T-cell (primary cell): ENCODE data around the gene CHST9. TPM values are rescaled to one million over a fixed set of nuclear protein-coding genes. Genes with fewer than 3 reads are reported as not detected.

ENCODE experiments used
- ATAC-seq, 4 experiments: fragments of 200-7000 bp in 3 of 4; fragments of 150-1000 bp in 1 of 4; cut with Tn5 transposase; replicated peaks in 1 of 4; 1 replicate in 3 of 4; 2 replicates in 1 of 4; pipeline ENCODE4 v1.10.0; 2021; ENCODE audit warnings: moderate library complexity in 3 of 4, mild to moderate bottlenecking in 2 of 4, moderate number of reproducible peaks in 1 of 4
- CTCF ChIA-PET, 2 donors: fragments of 300-600 bp; sonication (Branson Sonifier 250); formaldehyde crosslinking; loops; one replicate each; lab custom pipeline; 2022; ENCODE audit warnings: antibody characterized with exemption in 2 of 2; lab: Charles Lee
- POLR2A ChIA-PET, 2 donors: fragments of 300-600 bp; sonication (Branson Sonifier 250); formaldehyde crosslinking; loops; one replicate each; lab custom pipeline; 2022; ENCODE audit warnings: antibody characterized with exemption in 2 of 2; lab: Charles Lee
- DNase-seq, 35 experiments: peaks; one replicate each; pipeline versions ENCODE4 v3.0.0 to v3.0.0-alpha.2; 2013 to 2023
- H3K27ac ChIP-seq: one replicate; pipeline ENCODE4 v1.5.1; 2013; ENCODE audit warnings: low read length
- H3K27me3 ChIP-seq, 2 experiments: replicated peaks in 1 of 2; 1 replicate in 1 of 2; 2 replicates in 1 of 2; pipeline versions ENCODE4 v1.6.1 to v1.7.0; 2013; ENCODE audit warnings: low read length in 1 of 2, mixed read lengths in 1 of 2; ENCODE audit not compliant: control insufficient read depth in 2 of 2, insufficient read depth in 2 of 2; ENCODE audit errors: extremely low read depth in 1 of 2
- H3K36me3 ChIP-seq, 2 donors: 1 replicate in 1 of 2; 2 replicates in 1 of 2; pipeline versions ENCODE4 v1.6.1 to v1.7.0; 2013; ENCODE audit warnings: low read length in 1 of 2; ENCODE audit not compliant: control insufficient read depth in 2 of 2, insufficient read depth in 1 of 2; ENCODE audit errors: extremely low read depth in 1 of 2
- H3K4me1 ChIP-seq, 2 experiments: 1 replicate in 1 of 2; 2 replicates in 1 of 2; pipeline versions ENCODE4 v1.6.1 to v1.7.0; 2013; ENCODE audit warnings: low read length in 2 of 2, mixed read lengths in 1 of 2; ENCODE audit not compliant: insufficient read depth in 2 of 2, control insufficient read depth in 1 of 2; ENCODE audit errors: extremely low read depth in 1 of 2
- H3K4me3 ChIP-seq, 2 donors: 1 replicate in 1 of 2; 2 replicates in 1 of 2; pipeline versions ENCODE4 v1.5.1 to v1.7.0; 2013; ENCODE audit warnings: mild to moderate bottlenecking in 2 of 2, low read length in 1 of 2, moderate library complexity in 1 of 2; ENCODE audit not compliant: control insufficient read depth in 1 of 2; ENCODE audit errors: extremely low read depth in 1 of 2
- H3K9me3 ChIP-seq: 2 replicates; pipeline ENCODE4 v1.7.0; 2013
- H3K27ac Mint-ChIP-seq, 2 donors: one replicate each; pipeline ENCODE4 v1.8.0; 2020 to 2021; ENCODE audit warnings: mild to moderate bottlenecking in 2 of 2, mixed read lengths in 2 of 2
- H3K27me3 Mint-ChIP-seq, 2 donors: one replicate each; pipeline ENCODE4 v1.8.0; 2021 to 2022; ENCODE audit warnings: mixed read lengths in 2 of 2
- H3K36me3 Mint-ChIP-seq: one replicate; pipeline ENCODE4 v1.8.0; 2021; ENCODE audit warnings: mixed read lengths
- H3K4me1 Mint-ChIP-seq, 3 donors: one replicate each; pipeline ENCODE4 v1.8.0; 2020 to 2022; ENCODE audit warnings: mixed read lengths in 3 of 3, mild to moderate bottlenecking in 1 of 3
- H3K4me3 Mint-ChIP-seq, 3 donors: one replicate each; pipeline ENCODE4 v1.8.0; 2020 to 2022; ENCODE audit warnings: mild to moderate bottlenecking in 3 of 3, mixed read lengths in 3 of 3, moderate library complexity in 3 of 3
- H3K9me3 Mint-ChIP-seq, 3 donors: one replicate each; pipeline ENCODE4 v1.8.0; 2020 to 2022; ENCODE audit warnings: mixed read lengths in 3 of 3
- WGBS: methylation state at CpG from one replicate; pipeline ENCODE4 v1.1.5; 2013; ENCODE audit warnings: missing lambda C conversion rate; ENCODE audit not compliant: insufficient coverage; 5-methylcytosine and 5-hydroxymethylcytosine counted together
- total RNA-seq, 35 experiments: library from RNA in 6 of 35; stranded (reverse) in 6 of 35; fragments of 120-200 nt in 1 of 35; gene quantifications; one replicate each; pipeline versions ENCODE4 v1.2.1 to v1.2.4 and lab custom pipeline; 2013 to 2026

Gene CHST9
- total RNA-seq, 5 donors from 2014 or later (not counting 1 experiment from before 2014, with no cell fraction given): not detected

DNA sequence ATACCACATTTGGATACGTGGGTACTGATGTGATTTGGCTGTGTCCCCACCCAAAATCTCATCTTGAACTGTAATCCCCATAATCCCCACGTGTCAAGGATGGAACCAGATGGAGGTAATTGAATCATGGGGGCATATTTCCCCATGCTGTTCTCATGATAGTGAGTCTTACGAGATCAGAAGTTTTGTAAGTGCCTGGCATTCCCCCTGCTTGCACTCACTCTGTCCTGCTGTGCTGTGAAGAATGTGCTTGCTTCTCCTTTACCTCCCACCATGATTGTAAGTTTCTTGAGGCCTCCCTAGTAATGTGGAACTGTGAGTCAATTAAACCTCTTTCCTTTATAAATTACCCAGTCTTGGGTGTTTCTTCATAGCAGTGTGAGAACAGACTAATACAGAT lies 70.3 kb downstream of the CHST9 start:
- H3K4me3 Mint-ChIP-seq: no peak overlapping the region
- DNase-seq: no peak
- no peaks in the 10 kb centered on the region for H3K36me3 Mint-ChIP-seq
- Histone ChIP-seq H3K36me3 (no peaks in the 10 kb centered on the region), H3K27me3 (no peaks in the 10 kb centered on the region), H3K27ac (no peak overlapping the region), H3K4me1 (no peaks in the 10 kb centered on the region), H3K9me3 (no peaks in the 10 kb centered on the region), H3K4me3 (no peak overlapping the region)
- no peak overlapping the region for H3K27ac Mint-ChIP-seq
- ATAC-seq: no peak
- no CpG with 5 or more reads among the region's 3 CpGs for WGBS
- H3K9me3 Mint-ChIP-seq: peaks cover 5 to 15% (median 15%) of the 10 kb centered on the region in 3 donors
- no peaks in the 10 kb centered on the region for H3K4me1 Mint-ChIP-seq
- ChIA-PET POLR2A (no interaction called here), CTCF (no interaction called here)
- H3K27me3 Mint-ChIP-seq: no peaks in the 10 kb centered on the region

DNA sequence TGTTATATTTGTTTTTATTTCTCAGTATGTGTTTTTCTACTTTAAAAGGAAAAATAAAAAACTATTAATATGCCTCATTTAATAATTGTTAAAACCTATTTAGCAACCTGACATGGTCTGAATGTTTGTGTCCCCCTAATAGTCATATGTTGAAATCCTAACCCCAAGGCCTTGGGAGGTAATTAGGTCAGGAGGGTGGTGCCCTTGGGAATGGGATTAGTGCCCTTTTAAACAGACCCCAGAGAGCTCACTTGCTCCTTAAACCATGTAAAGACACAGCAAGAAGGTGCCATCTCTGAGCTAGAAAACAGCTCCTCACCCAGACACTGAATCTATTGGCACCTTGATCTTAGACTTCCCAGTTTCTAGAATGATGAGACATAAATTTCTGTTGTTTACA lies 71.8 kb downstream of the CHST9 start:
- DNase-seq (no peak), ATAC-seq (no peak)
- Mint-ChIP-seq H3K9me3 (peaks cover 5 to 14% (median 10%) of the 10 kb centered on the region in 3 donors), H3K4me3 (no peak overlapping the region), H3K36me3 (no peaks in the 10 kb centered on the region), H3K27ac (no peak overlapping the region), H3K27me3 (no peaks in the 10 kb centered on the region), H3K4me1 (no peaks in the 10 kb centered on the region)
- CTCF ChIA-PET: no interaction called here
- H3K4me1 ChIP-seq: no peaks in the 10 kb centered on the region
- H3K36me3 ChIP-seq: no peaks in the 10 kb centered on the region
- POLR2A ChIA-PET: no interaction called here
- H3K4me3 ChIP-seq: no peak overlapping the region
- H3K9me3 ChIP-seq: no peaks in the 10 kb centered on the region
- H3K27me3 ChIP-seq: no peaks in the 10 kb centered on the region
- H3K27ac ChIP-seq: no peak overlapping the region

DNA sequence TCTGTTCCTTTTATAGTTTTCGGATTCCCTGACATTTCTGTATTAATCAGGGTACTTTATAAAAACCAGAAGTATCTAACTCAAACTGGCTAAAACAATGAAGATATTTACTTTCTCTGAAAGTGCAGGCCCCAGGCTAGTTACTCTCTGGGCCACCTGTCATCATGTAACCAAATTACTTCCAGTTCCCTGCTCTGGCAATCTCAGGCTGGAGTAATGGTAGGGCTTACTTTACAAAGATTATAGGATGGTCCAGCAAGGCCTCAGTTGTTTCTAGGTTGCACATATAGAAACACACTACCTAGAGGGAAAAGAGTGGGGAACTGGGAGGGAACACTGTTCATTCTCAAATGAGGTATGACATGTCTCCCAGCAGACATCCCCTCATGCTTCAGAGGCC lies 74.8 kb downstream of the CHST9 start:
- H3K27ac ChIP-seq: no peak overlapping the region
- DNase-seq (no peak), ATAC-seq (no peak)
- Mint-ChIP-seq H3K4me1 (no peaks in the 10 kb centered on the region), H3K4me3 (no peak overlapping the region), H3K27ac (no peak overlapping the region), H3K9me3 (peaks cover 5 to 14% (median 7%) of the 10 kb centered on the region in 3 donors), H3K27me3 (no peaks in the 10 kb centered on the region), H3K36me3 (no peaks in the 10 kb centered on the region)
- WGBS: no CpG with 5 or more reads among the region's 1 CpG
- ChIA-PET POLR2A (no interaction called here), CTCF (no interaction called here)
- no peak overlapping the region for H3K4me3 ChIP-seq
- H3K36me3 ChIP-seq: no peaks in the 10 kb centered on the region
- no peaks in the 10 kb centered on the region for H3K9me3 ChIP-seq
- H3K4me1 ChIP-seq: no peaks in the 10 kb centered on the region
- H3K27me3 ChIP-seq: no peaks in the 10 kb centered on the region

DNA sequence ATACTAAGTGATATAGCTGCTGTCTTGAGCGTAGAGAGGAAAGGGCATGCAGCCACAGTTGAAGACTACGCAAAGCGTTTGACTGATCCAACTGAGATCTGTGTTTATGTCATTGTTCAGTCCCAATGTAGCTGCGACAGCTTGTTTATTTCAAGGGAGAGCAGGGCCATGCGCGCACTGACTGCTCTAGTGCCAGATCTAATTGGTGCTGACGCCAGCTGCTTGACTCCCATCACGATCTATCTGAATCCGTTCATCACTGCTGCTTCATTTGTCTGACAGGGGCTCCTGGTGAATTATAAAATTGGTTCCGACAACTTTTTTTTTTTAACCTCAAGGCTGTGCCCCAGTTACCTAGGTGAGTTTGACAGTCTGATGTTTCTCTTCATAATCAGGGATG lies 75.7 kb downstream of the CHST9 start:
- Histone ChIP-seq H3K4me3 (no peak overlapping the region), H3K4me1 (no peaks in the 10 kb centered on the region), H3K36me3 (no peaks in the 10 kb centered on the region), H3K27me3 (no peaks in the 10 kb centered on the region), H3K27ac (no peak overlapping the region), H3K9me3 (no peaks in the 10 kb centered on the region)
- H3K27me3 Mint-ChIP-seq: no peaks in the 10 kb centered on the region
- H3K27ac Mint-ChIP-seq: no peak overlapping the region
- H3K4me1 Mint-ChIP-seq: no peaks in the 10 kb centered on the region
- ChIA-PET CTCF (no interaction called here), POLR2A (no interaction called here)
- H3K4me3 Mint-ChIP-seq: no peak overlapping the region
- 84% methylated on average over 10 of the region's 10 CpGs for WGBS
- no peak for DNase-seq
- H3K36me3 Mint-ChIP-seq: no peaks in the 10 kb centered on the region
- no peak for ATAC-seq
- H3K9me3 Mint-ChIP-seq: peaks cover 5 to 14% (median 11%) of the 10 kb centered on the region in 3 donors

DNA sequence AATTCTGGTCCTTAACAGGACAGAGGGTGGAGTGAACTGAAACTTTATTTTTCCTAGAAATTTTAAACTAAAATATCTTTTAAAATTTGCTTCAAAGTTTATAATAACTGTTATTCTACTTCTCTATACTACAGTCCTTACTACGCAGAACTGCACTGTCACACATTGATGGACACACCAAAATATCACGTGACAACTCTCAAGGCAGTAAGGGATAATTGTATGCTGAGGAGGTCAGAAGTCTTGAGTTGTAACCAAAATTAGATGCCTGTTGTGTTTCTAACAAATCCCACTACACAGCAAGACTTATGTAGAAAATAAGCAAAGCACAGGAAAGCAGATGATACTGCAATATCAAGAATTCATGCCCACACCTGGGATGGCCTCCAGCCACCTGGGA lies 76.3 kb downstream of the CHST9 start:
- no peak for ATAC-seq

DNA sequence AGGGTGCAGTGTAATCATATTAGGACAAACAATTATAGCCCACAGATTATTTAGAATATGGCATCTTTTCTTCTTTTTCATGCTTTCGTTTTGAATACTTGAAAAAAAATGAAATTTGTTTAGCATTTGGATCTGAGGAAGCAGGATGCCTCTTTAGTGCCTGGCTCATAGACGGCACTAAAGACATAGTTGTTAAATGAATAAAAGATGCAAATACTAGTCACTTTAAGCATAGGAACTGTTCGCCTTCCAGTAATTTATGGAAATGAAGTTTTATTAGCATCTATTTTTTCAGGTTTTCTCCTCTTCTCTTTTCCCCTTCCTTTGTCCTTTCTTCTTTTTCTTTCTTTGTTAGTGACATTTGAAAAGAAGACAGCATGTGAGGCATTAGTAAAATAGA lies 80.4 kb downstream of the CHST9 start:
- H3K36me3 ChIP-seq: no peaks in the 10 kb centered on the region
- ChIA-PET POLR2A (no interaction called here), CTCF (no interaction called here)
- no peak overlapping the region for H3K27ac ChIP-seq
- H3K4me1 Mint-ChIP-seq: no peaks in the 10 kb centered on the region
- no peaks in the 10 kb centered on the region for H3K36me3 Mint-ChIP-seq
- H3K4me3 Mint-ChIP-seq: no peak overlapping the region
- no peaks in the 10 kb centered on the region for H3K27me3 ChIP-seq
- ATAC-seq (no peak), DNase-seq (no peak)
- WGBS: no CpG with 5 or more reads among the region's 3 CpGs
- no peaks in the 10 kb centered on the region for H3K27me3 Mint-ChIP-seq
- no peaks in the 10 kb centered on the region for H3K9me3 ChIP-seq
- H3K27ac Mint-ChIP-seq: no peak overlapping the region
- H3K9me3 Mint-ChIP-seq: peaks cover 3 to 26% (median 8%) of the 10 kb centered on the region in 3 donors
- H3K4me1 ChIP-seq: no peaks in the 10 kb centered on the region
- H3K4me3 ChIP-seq: no peak overlapping the region

More for the DNA sequence above, 76.3 kb downstream of the CHST9 start:
- CTCF ChIA-PET: no interaction called here
- Mint-ChIP-seq H3K4me3 (no peak overlapping the region), H3K27me3 (no peaks in the 10 kb centered on the region), H3K27ac (no peak overlapping the region), H3K4me1 (no peaks in the 10 kb centered on the region), H3K9me3 (peaks cover 5 to 14% (median 11%) of the 10 kb centered on the region in 3 donors), H3K36me3 (no peaks in the 10 kb centered on the region)
- H3K4me1 ChIP-seq: no peaks in the 10 kb centered on the region
- H3K9me3 ChIP-seq: no peaks in the 10 kb centered on the region
- WGBS: no CpG with 5 or more reads among the region's 2 CpGs
- POLR2A ChIA-PET: no interaction called here
- no peak overlapping the region for H3K4me3 ChIP-seq
- no peaks in the 10 kb centered on the region for H3K27me3 ChIP-seq
- no peak for DNase-seq
- H3K36me3 ChIP-seq: no peaks in the 10 kb centered on the region
- H3K27ac ChIP-seq: no peak overlapping the region

DNA sequence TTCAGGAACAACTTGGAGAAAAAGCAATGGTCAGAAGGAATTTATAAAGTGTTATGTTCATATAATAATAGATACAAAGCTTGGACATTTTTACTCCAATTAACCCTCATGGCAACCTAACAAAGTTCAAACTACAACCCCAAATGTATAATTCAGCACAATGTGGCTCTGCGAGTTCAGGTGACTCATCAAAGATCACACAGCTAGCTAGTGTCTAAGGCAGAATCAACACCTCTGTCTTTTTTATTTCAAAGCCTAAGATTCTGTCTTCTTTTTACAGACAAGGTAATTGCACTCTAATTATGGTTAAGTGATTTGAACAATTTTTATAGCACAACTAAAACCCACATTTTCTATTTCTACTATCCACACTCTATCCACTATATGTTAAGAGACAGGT lies 90.5 kb downstream of the CHST9 start:
- Mint-ChIP-seq H3K36me3 (no peaks in the 10 kb centered on the region), H3K9me3 (peaks cover 18 to 32% (median 21%) of the 10 kb centered on the region in 3 donors), H3K4me1 (no peaks in the 10 kb centered on the region), H3K27me3 (no peaks in the 10 kb centered on the region), H3K27ac (no peak overlapping the region), H3K4me3 (no peak overlapping the region)
- no peaks in the 10 kb centered on the region for H3K36me3 ChIP-seq
- no peak overlapping the region for H3K27ac ChIP-seq
- H3K4me1 ChIP-seq: no peaks in the 10 kb centered on the region
- WGBS: no CpG with 5 or more reads among the region's 1 CpG
- POLR2A ChIA-PET: no interaction called here
- CTCF ChIA-PET: no interaction called here
- no peaks in the 10 kb centered on the region for H3K9me3 ChIP-seq
- no peak for ATAC-seq
- DNase-seq: no peak
- H3K27me3 ChIP-seq: no peaks in the 10 kb centered on the region
- H3K4me3 ChIP-seq: no peak overlapping the region
